Measurements from ENCODE around the gene RMI1. TPM values are rescaled to one million over a fixed set of nuclear protein-coding genes. Genes with fewer than 3 reads are reported as not detected.

The RMI1 gene
- total and polyA plus RNA-seq, 9 donors = 3.2 to 8.0 (median 4.0) TPM

GRCh38 chr9:83999141-83999918 is 18.7 kb downstream of the RMI1 start:
- intact Hi-C loops (cut with DNase I) = no loop called here

GRCh38 chr9:84000186-84000585 is 19.6 kb downstream of the RMI1 start:
- no peak for TF ChIP-seq POLR2A (IDR thresholded peaks at IDR 0.05)
- no peak for TF ChIP-seq EP300 (IDR thresholded peaks at IDR 0.05)
- TF ChIP-seq, protein P1, sequence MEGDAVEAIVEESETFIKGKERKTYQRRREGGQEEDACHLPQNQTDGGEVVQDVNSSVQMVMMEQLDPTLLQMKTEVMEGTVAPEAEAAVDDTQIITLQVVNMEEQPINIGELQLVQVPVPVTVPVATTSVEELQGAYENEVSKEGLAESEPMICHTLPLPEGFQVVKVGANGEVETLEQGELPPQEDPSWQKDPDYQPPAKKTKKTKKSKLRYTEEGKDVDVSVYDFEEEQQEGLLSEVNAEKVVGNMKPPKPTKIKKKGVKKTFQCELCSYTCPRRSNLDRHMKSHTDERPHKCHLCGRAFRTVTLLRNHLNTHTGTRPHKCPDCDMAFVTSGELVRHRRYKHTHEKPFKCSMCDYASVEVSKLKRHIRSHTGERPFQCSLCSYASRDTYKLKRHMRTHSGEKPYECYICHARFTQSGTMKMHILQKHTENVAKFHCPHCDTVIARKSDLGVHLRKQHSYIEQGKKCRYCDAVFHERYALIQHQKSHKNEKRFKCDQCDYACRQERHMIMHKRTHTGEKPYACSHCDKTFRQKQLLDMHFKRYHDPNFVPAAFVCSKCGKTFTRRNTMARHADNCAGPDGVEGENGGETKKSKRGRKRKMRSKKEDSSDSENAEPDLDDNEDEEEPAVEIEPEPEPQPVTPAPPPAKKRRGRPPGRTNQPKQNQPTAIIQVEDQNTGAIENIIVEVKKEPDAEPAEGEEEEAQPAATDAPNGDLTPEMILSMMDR (IDR thresholded peaks at IDR 0.05) = no peak
- intact Hi-C loops (cut with DNase I) = no loop called here
- H3K4me1 ChIP-seq (ENCODE audit: insufficient read depth) = no peaks in the 10 kb centered on the region
- H3K27ac ChIP-seq = no peak overlapping the region
- DNase-seq = no peak
- no peaks in the 10 kb centered on the region for H3K36me3 ChIP-seq
- H3K4me3 ChIP-seq = no peak overlapping the region
- H3K9me3 ChIP-seq = no peaks in the 10 kb centered on the region
- no peaks in the 10 kb centered on the region for H3K27me3 ChIP-seq
- 26 to 41% (median 28%) methylated on average over 3 of the region's 3 CpGs for WGBS, 3 donors

More at GRCh38 chr9:83999141-83999918, 18.7 kb downstream of the RMI1 start:
- Histone ChIP-seq H3K27ac (no peak overlapping the region), H3K9me3 (no peaks in the 10 kb centered on the region), H3K4me1 (ENCODE audit: insufficient read depth) (no peaks in the 10 kb centered on the region), H3K36me3 (no peaks in the 10 kb centered on the region), H3K4me3 (no peak overlapping the region), H3K27me3 (no peaks in the 10 kb centered on the region)
- 60 to 69% (median 67%) methylated on average over 2 of the region's 2 CpGs for WGBS, 3 donors
- TF ChIP-seq, protein P1 (IDR thresholded peaks at IDR 0.05) = no peak
- no peak for TF ChIP-seq EP300 (IDR thresholded peaks at IDR 0.05)
- no peak for TF ChIP-seq POLR2A (IDR thresholded peaks at IDR 0.05)
- DNase-seq = no peak

DNA sequence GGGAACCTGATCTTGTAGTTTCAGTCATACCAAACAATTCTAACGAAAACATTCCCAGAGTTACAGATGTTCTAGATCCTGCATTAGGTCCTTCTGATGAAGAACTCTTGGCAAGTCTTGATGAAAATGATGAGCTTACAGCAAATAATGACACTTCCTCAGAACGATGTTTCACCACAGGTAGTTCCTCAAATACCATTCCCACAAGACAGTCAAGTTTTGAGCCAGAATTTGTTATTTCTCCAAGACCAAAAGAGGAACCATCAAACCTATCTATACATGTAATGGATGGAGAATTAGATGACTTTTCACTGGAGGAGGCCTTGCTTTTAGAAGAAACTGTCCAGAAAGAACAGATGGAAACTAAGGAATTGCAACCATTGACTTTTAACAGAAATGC is 21.0 kb downstream of the RMI1 start:
- no peaks in the 10 kb centered on the region for H3K9me3 ChIP-seq

GRCh38 chr9:84002344-84002743 is 21.7 kb downstream of the RMI1 start:
- H3K9me3 ChIP-seq = no peaks in the 10 kb centered on the region
- no peaks in the 10 kb centered on the region for H3K4me1 ChIP-seq (ENCODE audit: insufficient read depth)
- no peak for DNase-seq
- no peak overlapping the region for H3K27ac ChIP-seq
- intact Hi-C loops (cut with DNase I) = no loop called here
- no peak overlapping the region for H3K4me3 ChIP-seq
- TF ChIP-seq, protein P1 (IDR thresholded peaks at IDR 0.05) = no peak
- TF ChIP-seq EP300 (IDR thresholded peaks at IDR 0.05) (no peak), POLR2A (IDR thresholded peaks at IDR 0.05) (no peak)
- no peaks in the 10 kb centered on the region for H3K36me3 ChIP-seq
- H3K27me3 ChIP-seq = no peaks in the 10 kb centered on the region

More for the DNA sequence above, 21.0 kb downstream of the RMI1 start:
- intact Hi-C loops (cut with DNase I) = no loop called here
- DNase-seq = no peak
- WGBS, 3 donors = 89 to 97% (median 97%) methylated on average over 2 of the region's 2 CpGs
- Histone ChIP-seq H3K4me1 (ENCODE audit: insufficient read depth) (no peaks in the 10 kb centered on the region), H3K4me3 (no peak overlapping the region), H3K27me3 (no peaks in the 10 kb centered on the region), H3K36me3 (no peaks in the 10 kb centered on the region), H3K27ac (no peak overlapping the region)
- TF ChIP-seq, protein P1 (IDR thresholded peaks at IDR 0.05) = no peak

Data from ovary (tissue), 9 donors.